CD4-positive, alpha-beta memory T cell (primary cell): Measurements from ENCODE around the gene MTERF4. TPM values are rescaled to one million over a fixed set of nuclear protein-coding genes. Genes with fewer than 3 reads are reported as not detected.
A peak's percentile ranks its signal among the peaks of the same experiment; 100 is the strongest.
"Not testable (repeated sequence)": the region's sequence is repeated elsewhere in the genome, so short reads cannot be mapped to it uniquely, and the experiment has no call there.

Source experiments
- CTCF ChIA-PET: fragments of 350-600 bp; sonication (Branson Sonifier 250); formaldehyde crosslinking; loops from one replicate; lab custom pipeline; 2021; ENCODE audit warnings: inconsistent platforms; ENCODE audit not compliant: partially characterized antibody; lab: Charles Lee
- POLR2A ChIA-PET: fragments of 350-600 bp; sonication (Branson Sonifier 250); formaldehyde crosslinking; loops from one replicate; lab custom pipeline; 2021; ENCODE audit not compliant: partially characterized antibody; lab: Charles Lee
- DNase-seq, 5 donors: peaks; one replicate each; pipeline versions ENCODE4 v3.0.0 to v3.0.0-alpha.2; 2020 to 2022; ENCODE audit warnings: mixed read lengths in 1 of 5
- H3K27ac ChIP-seq: one replicate; pipeline ENCODE4 v1.7.0; 2013; ENCODE audit warnings: low read depth, low read length
- H3K27me3 ChIP-seq: 2 replicates; pipeline ENCODE4 v1.7.0; 2013; ENCODE audit warnings: mild to moderate bottlenecking, low read length, moderate library complexity; ENCODE audit not compliant: insufficient read depth
- H3K36me3 ChIP-seq: 2 replicates; pipeline ENCODE4 v1.7.0; 2013; ENCODE audit warnings: mild to moderate bottlenecking, low read length, moderate library complexity; ENCODE audit not compliant: insufficient read depth
- H3K4me1 ChIP-seq: 2 replicates; pipeline ENCODE4 v1.7.0; 2013; ENCODE audit warnings: mild to moderate bottlenecking, low read length, moderate library complexity; ENCODE audit not compliant: insufficient read depth
- H3K4me3 ChIP-seq, 2 donors: one replicate each; pipeline ENCODE4 v1.7.0; 2013; ENCODE audit warnings: low read length in 2 of 2, mild to moderate bottlenecking in 1 of 2
- H3K9me3 ChIP-seq, 2 donors: one replicate each; pipeline ENCODE4 v1.7.0; 2013; ENCODE audit warnings: low read length in 2 of 2, control low read depth in 1 of 2; ENCODE audit not compliant: control insufficient read depth in 1 of 2
- H3K27ac Mint-ChIP-seq, 7 donors: one replicate each; pipeline ENCODE4 v1.8.0; 2020 to 2021; ENCODE audit warnings: mixed read lengths in 7 of 7, mild to moderate bottlenecking in 6 of 7, inconsistent platforms in 3 of 7, moderate library complexity in 3 of 7
- H3K27me3 Mint-ChIP-seq, 2 donors: one replicate each; pipeline ENCODE4 v1.8.0; 2020 to 2021; ENCODE audit warnings: mixed read lengths in 2 of 2
- H3K36me3 Mint-ChIP-seq, 2 donors: one replicate each; pipeline ENCODE4 v1.8.0; 2020 to 2021; ENCODE audit warnings: mixed read lengths in 2 of 2, inconsistent platforms in 1 of 2, mild to moderate bottlenecking in 1 of 2
- H3K4me1 Mint-ChIP-seq, 4 donors: one replicate each; pipeline ENCODE4 v1.8.0; 2020 to 2021; ENCODE audit warnings: mixed read lengths in 4 of 4, mild to moderate bottlenecking in 1 of 4
- H3K4me3 Mint-ChIP-seq, 8 donors: one replicate each; pipeline ENCODE4 v1.8.0; 2020 to 2021; ENCODE audit warnings: mixed read lengths in 8 of 8, mild to moderate bottlenecking in 7 of 8, moderate library complexity in 6 of 8, inconsistent platforms in 3 of 8
- H3K9me3 Mint-ChIP-seq, 8 donors: one replicate each; pipeline ENCODE4 v1.8.0; 2020 to 2021; ENCODE audit warnings: mixed read lengths in 8 of 8, mild to moderate bottlenecking in 5 of 8, inconsistent platforms in 3 of 8, moderate library complexity in 1 of 8
- intact Hi-C: fragments of 100-400 bp; cut with micrococcal nuclease; formaldehyde crosslinking; loops from one replicate; pipeline ENCODE4 v1.15.1; 2023
- polyA plus RNA-seq, 2 donors: library from polyadenylated mRNA; unstranded; fragments of 300-500 nt; fragmentation: Illumina TruSeq; gene quantifications; one replicate each; pipeline ENCODE4 v1.2.3, GENCODE V29; 2021
- total RNA-seq, 2 experiments: library from RNA; stranded (reverse); gene quantifications; one replicate each; pipeline ENCODE4 v1.2.3, GENCODE V29; 2021

Gene MTERF4
- total and polyA plus RNA-seq, 4 experiments from 2014 or later, result 44.6 to 227 (median 130) TPM

- Mint-ChIP-seq H3K9me3 (peaks cover 0 to 6% (median 1%) of the 10 kb centered on the region in 8 donors), H3K27me3 (no peaks in the 10 kb centered on the region), H3K36me3 (peaks cover 27 to 40% of the 10 kb centered on the region in 2 donors), H3K4me1 (peaks cover 38 to 79% (median 61%) of the 10 kb centered on the region in 4 donors), H3K27ac (peak overlapping the region; percentile 93 to 99 (median 97)), H3K4me3 (peak overlapping the region; percentile 89 to 98 (median 93))
- peak in 1 of 5 donors; percentile 26 for DNase-seq
- peaks cover 74% of the 10 kb centered on the region for H3K4me1 ChIP-seq
- POLR2A ChIA-PET, result interaction anchor here (1.0 to 17.2 kb wide), 15 partner anchors 8 to 549 kb away, joined by 3 to 299 read pairs (median 6); partner anchors contain the start of genes DUSP28, HDLBP, MTERF4 and PASK
- intact Hi-C loops, result loop anchor here (2.0 kb wide), 1 partner anchor 15 kb away; no protein-coding TSS in a partner anchor
- H3K27me3 ChIP-seq, result no peaks in the 10 kb centered on the region
- H3K4me3 ChIP-seq, result peak overlapping the region; percentile 46 to 64
- CTCF ChIA-PET, result interaction anchor here (1.1 to 2.0 kb wide), 2 partner anchors 31 to 41 kb away, joined by 3 to 5 read pairs; partner anchors contain the start of gene PPP1R7
- H3K9me3 ChIP-seq, result no peaks in the 10 kb centered on the region
- peak overlapping the region; percentile 64 for H3K27ac ChIP-seq
- peaks cover 8% of the 10 kb centered on the region for H3K36me3 ChIP-seq
Measured at GRCh38 chr2:241109210-241110088, 7.4 kb upstream of the MTERF4 start.

- Mint-ChIP-seq H3K36me3 (peaks cover 25 to 35% of the 10 kb centered on the region in 2 donors), H3K4me1 (peaks cover 40 to 86% (median 64%) of the 10 kb centered on the region in 4 donors), H3K4me3 (peak overlapping the region; percentile 82 to 98 (median 92)), H3K9me3 (peaks cover 0 to 6% (median 1%) of the 10 kb centered on the region in 8 donors), H3K27me3 (no peaks in the 10 kb centered on the region), H3K27ac (peak overlapping the region; percentile 93 to 99 (median 97))
- DNase-seq, result peak; percentile 64 to 80 (median 71)
- intact Hi-C loops, result no loop called here
- Histone ChIP-seq H3K27me3 (no peaks in the 10 kb centered on the region), H3K36me3 (peaks cover 8% of the 10 kb centered on the region), H3K4me1 (peaks cover 83% of the 10 kb centered on the region), H3K9me3 (no peaks in the 10 kb centered on the region), H3K27ac (peak overlapping the region; percentile 64), H3K4me3 (peak overlapping the region in 1 of 2 donors; percentile 64)
- ChIA-PET POLR2A (interaction anchor here (0.6 to 17.2 kb wide), 13 partner anchors 7 to 207 kb away, joined by 3 to 299 read pairs (median 7); partner anchors contain the start of genes HDLBP, MTERF4, PASK and PPP1R7), CTCF (interaction anchor here (1.1 to 2.0 kb wide), 2 partner anchors 30 to 42 kb away, joined by 3 to 5 read pairs; partner anchors contain the start of gene PPP1R7)
Measured at GRCh38 chr2:241108271-241109209, 6.5 kb upstream of the MTERF4 start.

- no peak overlapping the region for H3K27ac ChIP-seq
- Mint-ChIP-seq H3K36me3 (peaks cover 25 to 32% of the 10 kb centered on the region in 2 donors), H3K4me1 (peaks cover 40 to 91% (median 65%) of the 10 kb centered on the region in 4 donors), H3K9me3 (peaks cover 0 to 6% (median 1%) of the 10 kb centered on the region in 8 donors), H3K4me3 (peak overlapping the region in 5 of 8 donors; percentile 7 to 90 (median 44)), H3K27ac (peak overlapping the region; percentile 69 to 99 (median 97)), H3K27me3 (no peaks in the 10 kb centered on the region)
- no peak for DNase-seq
- peaks cover 8% of the 10 kb centered on the region for H3K36me3 ChIP-seq
- H3K4me1 ChIP-seq, result peaks cover 83% of the 10 kb centered on the region
- H3K9me3 ChIP-seq, result no peaks in the 10 kb centered on the region
- ChIA-PET POLR2A (interaction anchor here (1.0 to 17.2 kb wide), 6 partner anchors 14 to 111 kb away, joined by 3 to 299 read pairs (median 41); partner anchors contain the start of genes PASK and PPP1R7), CTCF (interaction anchor here (1.2 kb wide), 1 partner anchor 28 kb away, joined by 3 read pairs; no protein-coding TSS in a partner anchor)
- H3K27me3 ChIP-seq, result no peaks in the 10 kb centered on the region
- intact Hi-C loops, result no loop called here
- H3K4me3 ChIP-seq, result no peak overlapping the region
Measured at GRCh38 chr2:241107031-241107783, 5.1 kb upstream of the MTERF4 start.

- peaks cover 16 to 34% of the 10 kb centered on the region in 2 donors for H3K36me3 Mint-ChIP-seq
- no peaks in the 10 kb centered on the region for H3K9me3 ChIP-seq
- H3K27me3 ChIP-seq, result no peaks in the 10 kb centered on the region
- H3K27me3 Mint-ChIP-seq, result no peaks in the 10 kb centered on the region
- POLR2A ChIA-PET, result interaction anchor here (5.7 to 17.2 kb wide), 3 partner anchors 13 to 43 kb away, joined by 59 to 299 read pairs (median 231); partner anchors contain the start of genes PASK and PPP1R7
- CTCF ChIA-PET, result interaction anchor here (1.9 kb wide), 1 partner anchor 45 kb away, joined by 8 read pairs; the partner anchor contains the start of gene PPP1R7
- H3K27ac Mint-ChIP-seq, result peak overlapping the region in 5 of 7 donors; percentile 74 to 98 (median 89)
- no peak overlapping the region for H3K4me3 ChIP-seq
- intact Hi-C loops, result no loop called here
- H3K27ac ChIP-seq, result no peak overlapping the region
- H3K4me1 ChIP-seq, result peaks cover 86% of the 10 kb centered on the region
- no peak for DNase-seq
- H3K36me3 ChIP-seq, result peaks cover 8% of the 10 kb centered on the region
- H3K4me3 Mint-ChIP-seq, result peak overlapping the region in 2 of 8 donors; percentile 9 to 41
- peaks cover 32 to 85% (median 60%) of the 10 kb centered on the region in 4 donors for H3K4me1 Mint-ChIP-seq
- peaks cover 0 to 6% (median 1%) of the 10 kb centered on the region in 8 donors for H3K9me3 Mint-ChIP-seq
Measured at GRCh38 chr2:241105641-241106040, 3.6 kb upstream of the MTERF4 start.

GRCh38 chr2:241104611-241105010 lies 2.5 kb upstream of the MTERF4 start:
- CTCF ChIA-PET, result interaction anchor here (1.4 to 1.9 kb wide), 2 partner anchors 46 to 253 kb away, joined by 3 to 8 read pairs; partner anchors contain the start of gene PPP1R7
- Mint-ChIP-seq H3K4me3 (peak overlapping the region in 2 of 8 donors; percentile 94 to 97), H3K27ac (peak overlapping the region in 4 of 7 donors; percentile 97 to 98 (median 98)), H3K4me1 (peaks cover 32 to 88% (median 59%) of the 10 kb centered on the region in 4 donors), H3K36me3 (peaks cover 16 to 38% of the 10 kb centered on the region in 2 donors)
- H3K27ac ChIP-seq, H3K9me3 Mint-ChIP-seq, H3K27me3 Mint-ChIP-seq, DNase-seq, H3K4me3 ChIP-seq, H3K9me3 ChIP-seq, intact Hi-C loops, H3K27me3 ChIP-seq: not testable (repeated sequence)
- POLR2A ChIA-PET, result interaction anchor here (0.6 to 17.2 kb wide), 6 partner anchors 7 to 95 kb away, joined by 3 to 299 read pairs (median 97); partner anchors contain the start of genes PASK and PPP1R7
- Histone ChIP-seq H3K36me3 (peaks cover 16% of the 10 kb centered on the region), H3K4me1 (peaks cover 86% of the 10 kb centered on the region)
